Neural progenitor cell (in vitro differentiated cells): ENCODE measurements around the gene PTTG1IP. TPM values are rescaled to one million over a fixed set of nuclear protein-coding genes. Genes with fewer than 3 reads are reported as not detected.

Source experiments
- DNase-seq: peaks from one replicate; pipeline ENCODE4 v3.0.0-alpha.2; 2016; ENCODE audit warnings: low spot score
- H2AFZ ChIP-seq: fragments of 200-600 bp; sonication (generic); replicated peaks from 2 replicates; pipeline ENCODE4 v1.6.1; 2016; ENCODE audit warnings: antibody characterized with exemption
- H3F3A ChIP-seq: fragments of 200-600 bp; sonication (generic); 2 replicates; pipeline ENCODE4 v1.6.1; 2016; ENCODE audit warnings: antibody characterized with exemption, low read depth
- H3K27ac ChIP-seq: fragments of 200-600 bp; sonication (generic); 2 replicates; pipeline ENCODE4 v1.5.1; 2016; ENCODE audit warnings: mild to moderate bottlenecking
- H3K27me3 ChIP-seq: fragments of 200-600 bp; sonication (generic); 2 replicates; pipeline ENCODE4 v1.6.1; 2016; ENCODE audit warnings: mild to moderate bottlenecking, moderate library complexity
- H3K36me3 ChIP-seq: fragments of 200-600 bp; sonication (generic); 2 replicates; pipeline ENCODE4 v1.5.1; 2016
- H3K4me1 ChIP-seq: fragments of 200-600 bp; sonication (generic); 2 replicates; pipeline ENCODE4 v1.6.1; 2016; ENCODE audit warnings: mixed run types
- H3K4me2 ChIP-seq: fragments of 200-600 bp; sonication (generic); 2 replicates; pipeline ENCODE4 v1.6.1; 2016
- H3K4me3 ChIP-seq: fragments of 200-600 bp; sonication (generic); 2 replicates; pipeline ENCODE4 v1.5.1; 2016
- H3K79me2 ChIP-seq: fragments of 200-600 bp; sonication (generic); 2 replicates; pipeline ENCODE4 v1.6.1; 2016; ENCODE audit warnings: low read depth
- H3K9ac ChIP-seq: fragments of 200-600 bp; sonication (generic); 2 replicates; pipeline ENCODE4 v1.6.1; 2016
- H3K9me3 ChIP-seq: fragments of 200-600 bp; sonication (generic); 2 replicates; pipeline ENCODE4 v1.5.1; 2016; ENCODE audit warnings: low read depth
- H4K20me1 ChIP-seq: fragments of 200-600 bp; sonication (generic); 2 replicates; pipeline ENCODE4 v1.6.1; 2016; ENCODE audit warnings: low read depth
- H3K27ac Mint-ChIP-seq: 3 replicates; pipeline ENCODE4 v1.8.0; 2021; ENCODE audit warnings: mixed read lengths
- H3K27me3 Mint-ChIP-seq: 2 replicates; pipeline ENCODE4 v1.8.0; 2022; ENCODE audit warnings: low read depth, mild to moderate bottlenecking, inconsistent platforms, moderate library complexity, mixed read lengths; ENCODE audit not compliant: insufficient read depth
- H3K36me3 Mint-ChIP-seq: 3 replicates; pipeline ENCODE4 v1.8.0; 2021; ENCODE audit warnings: mixed read lengths
- H3K4me1 Mint-ChIP-seq: 3 replicates; pipeline ENCODE4 v1.8.0; 2021; ENCODE audit warnings: mixed read lengths
- H3K4me3 Mint-ChIP-seq: 3 replicates; pipeline ENCODE4 v1.8.0; 2021; ENCODE audit warnings: mild to moderate bottlenecking, moderate library complexity, mixed read lengths
- H3K9me3 Mint-ChIP-seq: 3 replicates; pipeline ENCODE4 v1.8.0; 2020; ENCODE audit warnings: mixed read lengths
- CTCF ChIP-seq: fragments of 200-600 bp; sonication (generic); IDR thresholded peaks from 2 replicates; pipeline ENCODE4 v1.5.1; 2017; ENCODE audit warnings: antibody characterized with exemption, mild to moderate bottlenecking
- EZH2 ChIP-seq: fragments of 200-600 bp; sonication (generic); IDR thresholded peaks from 2 replicates; pipeline ENCODE4 v1.6.1; 2017; ENCODE audit warnings: antibody characterized with exemption, mild to moderate bottlenecking, moderate library complexity
- EZH2phosphoT487 ChIP-seq: fragments of 200-600 bp; sonication (generic); IDR thresholded peaks from 2 replicates; pipeline ENCODE4 v1.6.1; 2017; ENCODE audit warnings: antibody characterized with exemption
- total RNA-seq: library from RNA; depleted of rRNA; stranded (reverse); fragments of >200 nt; gene quantifications from 2 replicates; pipeline ENCODE4 v1.2.3, GENCODE V29; 2015; ENCODE audit warnings: low replicate concordance

Gene PTTG1IP
- total RNA-seq, 1 donor from 2014 or later: 162 TPM

DNA sequence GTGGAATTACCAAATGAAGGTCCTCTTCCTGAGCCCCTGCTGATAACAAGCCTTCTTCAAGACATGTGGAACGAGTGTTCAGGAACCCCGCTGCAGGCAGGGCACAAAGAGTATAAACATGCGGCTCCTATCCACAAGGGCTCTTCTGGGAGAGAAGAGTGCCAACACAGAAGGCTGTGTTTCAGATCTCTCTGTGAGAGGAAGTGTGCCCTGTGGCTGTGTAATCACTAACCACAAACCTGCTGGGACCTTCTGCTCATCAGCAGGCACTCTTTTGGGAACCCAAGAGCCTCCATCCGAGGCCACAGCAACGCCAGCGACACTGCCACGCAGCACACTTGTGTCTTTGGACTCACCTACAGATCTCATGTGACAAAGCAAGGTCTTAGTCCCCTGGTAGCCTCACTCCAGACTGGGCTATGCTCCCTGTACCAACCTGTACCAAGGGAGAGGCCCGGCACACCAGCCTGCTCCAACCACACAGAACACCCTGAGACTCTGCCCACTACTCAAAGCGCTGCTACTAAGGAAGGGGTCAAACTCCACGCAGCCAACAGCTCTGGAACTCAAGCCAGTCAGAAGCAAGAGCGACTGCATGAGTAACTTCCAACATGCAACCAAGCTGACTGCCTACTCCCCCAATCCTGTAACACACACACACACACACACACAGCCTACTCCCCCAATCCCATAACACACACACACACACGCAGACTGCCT, 7.8 kb downstream of the PTTG1IP start:
- Mint-ChIP-seq H3K9me3 (no peaks in the 10 kb centered on the region), H3K4me1 (peaks cover 40% of the 10 kb centered on the region), H3K27me3 (peaks cover 9% of the 10 kb centered on the region), H3K4me3 (no peak overlapping the region), H3K27ac (peak overlapping the region; percentile 46), H3K36me3 (peaks cover 31% of the 10 kb centered on the region)
- H3K4me2 ChIP-seq: no peak overlapping the region
- no peaks in the 10 kb centered on the region for H3K36me3 ChIP-seq
- DNase-seq: no peak
- no peak overlapping the region for H3K27ac ChIP-seq
- no peaks in the 10 kb centered on the region for H3K27me3 ChIP-seq
- H3K9me3 ChIP-seq: no peaks in the 10 kb centered on the region
- no peaks in the 10 kb centered on the region for H3F3A ChIP-seq
- H3K4me3 ChIP-seq: no peak overlapping the region
- no peaks in the 10 kb centered on the region for H3K4me1 ChIP-seq
- TF ChIP-seq CTCF (no peak), EZH2 (no peak), EZH2phosphoT487 (no peak)
- peaks cover 94% of the 10 kb centered on the region for H4K20me1 ChIP-seq
- no peak overlapping the region for H3K9ac ChIP-seq
- H2AFZ ChIP-seq: no peak overlapping the region
- H3K79me2 ChIP-seq: peaks cover 97% of the 10 kb centered on the region

DNA sequence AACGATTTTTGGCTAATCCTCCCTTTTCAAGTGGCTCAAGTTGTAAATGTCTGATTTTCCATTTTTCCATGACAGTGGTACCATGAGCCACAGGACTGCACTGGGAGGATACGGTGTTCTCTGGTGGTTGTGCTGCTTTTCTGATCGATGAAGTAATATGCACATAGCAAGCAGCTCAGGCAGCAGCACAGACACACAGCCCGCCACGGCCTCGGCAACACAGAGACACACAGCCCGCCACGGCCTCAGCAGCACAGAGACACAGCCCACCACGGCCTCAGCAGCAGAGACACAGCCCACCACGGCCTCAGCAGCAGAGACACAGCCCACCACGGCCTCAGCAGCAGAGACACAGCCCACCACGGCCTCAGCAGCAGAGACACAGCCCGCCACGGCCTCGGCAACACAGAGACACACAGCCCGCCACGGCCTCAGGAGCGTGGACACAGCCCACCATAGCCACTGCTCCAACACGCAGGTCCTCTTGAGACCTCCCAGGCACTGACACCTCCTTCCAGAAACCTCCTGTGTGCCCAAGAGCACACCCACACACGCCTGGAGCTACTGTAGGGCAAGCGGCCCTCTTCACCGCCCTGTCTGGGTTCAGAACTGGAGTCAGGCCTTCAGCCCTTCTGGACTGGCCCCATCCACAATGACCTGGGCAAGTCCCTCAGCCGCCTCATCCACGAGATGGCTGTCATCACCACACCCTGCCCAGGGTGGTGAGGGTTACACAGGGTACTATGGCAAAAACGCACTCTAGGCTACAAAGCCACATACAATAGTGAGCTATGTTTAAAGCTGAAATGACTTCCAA, 10.4 kb downstream of the PTTG1IP start:
- no peak overlapping the region for H3K4me3 ChIP-seq
- no peak overlapping the region for H2AFZ ChIP-seq
- no peak overlapping the region for H3K27ac ChIP-seq
- no peaks in the 10 kb centered on the region for H3K27me3 ChIP-seq
- DNase-seq: no peak
- peaks cover 94% of the 10 kb centered on the region for H4K20me1 ChIP-seq
- H3F3A ChIP-seq: no peaks in the 10 kb centered on the region
- no peak overlapping the region for H3K9ac ChIP-seq
- no peak overlapping the region for H3K27ac Mint-ChIP-seq
- no peaks in the 10 kb centered on the region for H3K4me1 ChIP-seq
- H3K36me3 ChIP-seq: no peaks in the 10 kb centered on the region
- H3K4me3 Mint-ChIP-seq: no peak overlapping the region
- H3K79me2 ChIP-seq: peaks cover 95% of the 10 kb centered on the region
- H3K4me2 ChIP-seq: no peak overlapping the region
- no peak for TF ChIP-seq EZH2phosphoT487
- no peak for TF ChIP-seq EZH2
- TF ChIP-seq CTCF: no peak
- peaks cover 8% of the 10 kb centered on the region for H3K27me3 Mint-ChIP-seq
- H3K9me3 Mint-ChIP-seq: no peaks in the 10 kb centered on the region
- peaks cover 25% of the 10 kb centered on the region for H3K36me3 Mint-ChIP-seq
- no peaks in the 10 kb centered on the region for H3K9me3 ChIP-seq
- peaks cover 17% of the 10 kb centered on the region for H3K4me1 Mint-ChIP-seq

- TF ChIP-seq CTCF: no peak
- no peak for TF ChIP-seq EZH2
- Histone ChIP-seq H3K9me3 (no peaks in the 10 kb centered on the region), H3K27ac (no peak overlapping the region), H3K4me3 (no peak overlapping the region), H3K27me3 (no peaks in the 10 kb centered on the region), H3F3A (no peaks in the 10 kb centered on the region), H3K79me2 (peaks cover 74% of the 10 kb centered on the region), H3K9ac (no peak overlapping the region), H3K36me3 (no peaks in the 10 kb centered on the region), H3K4me1 (no peaks in the 10 kb centered on the region), H4K20me1 (peaks cover 86% of the 10 kb centered on the region), H3K4me2 (no peak overlapping the region), H2AFZ (no peak overlapping the region)
- DNase-seq: no peak
- Mint-ChIP-seq H3K9me3 (no peaks in the 10 kb centered on the region), H3K27ac (no peak overlapping the region), H3K27me3 (peaks cover 6% of the 10 kb centered on the region), H3K4me1 (peaks cover 3% of the 10 kb centered on the region), H3K4me3 (no peak overlapping the region), H3K36me3 (peaks cover 33% of the 10 kb centered on the region)
These were observed 14.7 kb downstream of the PTTG1IP start for GRCh38 chr21:44858791-44859190.
